GM12891 (cell line): Measurements from ENCODE around the gene CLIC3.

Source experiments
- PAX5 ChIP-seq: IDR thresholded peaks from 2 replicates; pipeline ENCODE4 v1.6.1; 2011; ENCODE audit warnings: low read length, moderate library complexity, mild to moderate bottlenecking; ENCODE audit not compliant: insufficient read depth, severe bottlenecking
- POLR2A ChIP-seq: IDR thresholded peaks from 2 replicates; pipeline ENCODE4 v1.6.1; 2011; ENCODE audit warnings: low read depth, low read length, control low read depth
- POLR2AphosphoS5 ChIP-seq: IDR thresholded peaks from 2 replicates; pipeline ENCODE4 v1.6.1; 2011; ENCODE audit warnings: low read depth, low read length, control low read depth
- POU2F2 ChIP-seq: IDR thresholded peaks from 2 replicates; pipeline ENCODE4 v1.6.1; 2011; ENCODE audit warnings: low read depth, mild to moderate bottlenecking, control low read depth, low read length, moderate library complexity

GRCh38 chr9:136984464-136985026 is 11.8 kb downstream of the CLIC3 start:
- TF ChIP-seq POLR2AphosphoS5 (no peak), POLR2A (no peak), POU2F2 (no peak), PAX5 (no peak)
